A549 (cell line): ENCODE measurements around the gene MTMR6. TPM values are rescaled to one million over a fixed set of nuclear protein-coding genes. Genes with fewer than 3 reads are reported as not detected.

Experiments used
- ATAC-seq, 2 experiments: fragments of 200-7000 bp in 1 of 2; fragments of >200 bp in 1 of 2; cut with Nextera tagmentation in 1 of 2; cut with Tn5 transposase in 1 of 2; 3 replicates each; pipeline versions ENCODE4 v1.8.0 to v1.9.1; 2018 to 2020; ENCODE audit warnings: mild to moderate bottlenecking in 1 of 2, moderate library complexity in 1 of 2
- CTCF ChIA-PET: fragments of 300-600 bp; sonication (Branson Sonifier 250); formaldehyde crosslinking; extraction: SDS; loops from one replicate; lab custom pipeline; 2021; ENCODE audit warnings: antibody characterized with exemption, inconsistent platforms; lab: Yijun Ruan, JAX
- POLR2A ChIA-PET: fragments of 350-600 bp; formaldehyde crosslinking; extraction: SDS; loops from one replicate; lab custom pipeline; 2021; ENCODE audit warnings: antibody characterized with exemption, inconsistent platforms; lab: Yijun Ruan, JAX
- DNase-seq, 2 experiments: peaks; one replicate each; pipeline versions ENCODE4 v3.0.0 to v3.0.0-alpha.2; 2011 to 2016; ENCODE audit warnings: low read depth in 1 of 2, low spot score in 1 of 2
- FAIRE-seq: peaks from 2 replicates; lab custom pipeline; 2011; peaks lifted over from hg19 to GRCh38; lab: Jason Lieb, UNC
- H3K27ac ChIP-seq, 2 experiments: fragments of >200 bp; sonication (Bioruptor Twin); formaldehyde crosslinking; 3 replicates each; pipeline ENCODE4 v1.5.1; 2016 to 2017
- H3K4me1 ChIP-seq: fragments of >200 bp; sonication (Bioruptor Twin); formaldehyde crosslinking; 3 replicates; pipeline ENCODE4 v1.6.1; 2016
- H3K4me2 ChIP-seq: fragments of >200 bp; sonication (Bioruptor Twin); formaldehyde crosslinking; 3 replicates; pipeline ENCODE4 v1.6.1; 2016
- H3K4me3 ChIP-seq: fragments of >200 bp; sonication (Bioruptor Twin); formaldehyde crosslinking; 3 replicates; pipeline ENCODE4 v1.5.1; 2016
- H3K9me3 ChIP-seq: fragments of >200 bp; sonication (Bioruptor Twin); formaldehyde crosslinking; 3 replicates; pipeline ENCODE4 v1.6.1; 2016
- CBX8 ChIP-seq: fragments of 200-600 bp; sonication (generic); IDR thresholded peaks from 2 replicates; pipeline ENCODE4 v1.6.1; 2016
- EHF ChIP-seq: fragments of 250-450 bp; sonication (Bioruptor Pico); IDR thresholded peaks from 2 replicates; pipeline ENCODE4 v1.5.0; 2020; ENCODE audit warnings: mild to moderate bottlenecking
- EHMT2 ChIP-seq: fragments of 200-600 bp; sonication (generic); IDR thresholded peaks from 2 replicates; pipeline ENCODE4 v1.6.1; 2016; ENCODE audit warnings: antibody characterized with exemption, low read depth, mild to moderate bottlenecking, moderate library complexity
- EP300 ChIP-seq, 2 experiments: fragments of >200 bp; sonication (Bioruptor Twin); formaldehyde crosslinking; IDR thresholded peaks; 2 replicates in 1 of 2; 3 replicates in 1 of 2; pipeline ENCODE4 v1.6.1; 2016 to 2017
- FOSB ChIP-seq: fragments of 250-450 bp; sonication (Bioruptor Pico); IDR thresholded peaks from 2 replicates; pipeline ENCODE4 v1.5.0; 2020; ENCODE audit warnings: mild to moderate bottlenecking, moderate library complexity
- FOSL2 ChIP-seq, 2 experiments: fragments of 450-650 bp in 1 of 2; fragments of >200 bp in 1 of 2; sonication (Bioruptor Twin) in 1 of 2; formaldehyde crosslinking; IDR thresholded peaks; 2 replicates each; pipeline versions ENCODE4 v1.5.0 to v1.6.1; 2016 to 2020; ENCODE audit warnings: mild to moderate bottlenecking in 1 of 2, moderate library complexity in 1 of 2
- HDAC2 ChIP-seq: fragments of 200-600 bp; sonication (generic); IDR thresholded peaks from 2 replicates; pipeline ENCODE4 v1.6.1; 2016
- HEYL ChIP-seq: fragments of 250-450 bp; sonication (Bioruptor Pico); IDR thresholded peaks from 2 replicates; pipeline ENCODE4 v1.8.0; 2021; ENCODE audit warnings: mild to moderate bottlenecking, moderate library complexity
- HOXB13 ChIP-seq: fragments of 250-450 bp; sonication (Bioruptor Pico); IDR thresholded peaks from 2 replicates; pipeline ENCODE4 v1.5.0; 2020; ENCODE audit warnings: low read depth, mild to moderate bottlenecking, moderate library complexity
- JUNB ChIP-seq: fragments of >200 bp; sonication (Bioruptor Twin); formaldehyde crosslinking; IDR thresholded peaks from 2 replicates; pipeline ENCODE4 v1.6.1; 2016
- KDM1A ChIP-seq: fragments of 200-600 bp; sonication (generic); IDR thresholded peaks from 2 replicates; pipeline ENCODE4 v1.6.1; 2016; ENCODE audit warnings: low read depth, mild to moderate bottlenecking
- KDM5A ChIP-seq: fragments of 200-600 bp; sonication (generic); IDR thresholded peaks from 2 replicates; pipeline ENCODE4 v1.6.1; 2016; ENCODE audit warnings: antibody characterized with exemption, mild to moderate bottlenecking
- MAZ ChIP-seq: fragments of 150-350 bp; IDR thresholded peaks from 2 replicates; pipeline ENCODE4 v1.6.1; 2014; ENCODE audit warnings: antibody characterized with exemption, low read depth, low read length, borderline replicate concordance
- MYC ChIP-seq: IDR thresholded peaks from 2 replicates; pipeline ENCODE4 v1.6.1; 2012; ENCODE audit warnings: mild to moderate bottlenecking, inconsistent platforms, low read length, improper control_type of control experiment, borderline replicate concordance
- NPAS2 ChIP-seq: fragments of 250-450 bp; sonication (Bioruptor Pico); IDR thresholded peaks from 2 replicates; pipeline ENCODE4 v1.8.0; 2022; ENCODE audit warnings: mild to moderate bottlenecking, moderate library complexity, borderline replicate concordance
- NR3C1 ChIP-seq: fragments of >200 bp; sonication (Bioruptor Twin); formaldehyde crosslinking; IDR thresholded peaks from 3 replicates; pipeline ENCODE4 v1.6.1; 2017
- PHF8 ChIP-seq: fragments of 200-600 bp; sonication (generic); IDR thresholded peaks from 2 replicates; pipeline ENCODE4 v1.6.1; 2016; ENCODE audit warnings: low read depth, mild to moderate bottlenecking, antibody characterized with exemption, moderate library complexity, borderline replicate concordance
- POLR2A ChIP-seq: IDR thresholded peaks from 2 replicates; pipeline ENCODE4 v1.6.1; 2012; ENCODE audit warnings: mild to moderate bottlenecking, low read length
- RFX5 ChIP-seq: fragments of 450-650 bp; IDR thresholded peaks from 2 replicates; pipeline ENCODE4 v1.7.1; 2014; ENCODE audit warnings: antibody characterized with exemption, mild to moderate bottlenecking, moderate library complexity
- RNF2 ChIP-seq: fragments of 200-600 bp; sonication (generic); IDR thresholded peaks from 2 replicates; pipeline ENCODE4 v1.6.1; 2016; ENCODE audit warnings: low read depth, mild to moderate bottlenecking, antibody characterized with exemption, moderate library complexity, borderline replicate concordance
- SMC3 ChIP-seq: fragments of >200 bp; sonication (Bioruptor Twin); formaldehyde crosslinking; IDR thresholded peaks from 3 replicates; pipeline ENCODE4 v1.6.1; 2018; ENCODE audit warnings: inconsistent platforms
- SREBF2 ChIP-seq: fragments of 450-650 bp; IDR thresholded peaks from 2 replicates; pipeline ENCODE4 v1.6.1; 2014; ENCODE audit warnings: mild to moderate bottlenecking, moderate library complexity
- ZC3H11A ChIP-seq: fragments of 450-650 bp; IDR thresholded peaks from 2 replicates; pipeline ENCODE4 v1.6.1; 2014; ENCODE audit warnings: antibody characterized with exemption, mild to moderate bottlenecking
- ZFP36 ChIP-seq: fragments of 450-650 bp; IDR thresholded peaks from 2 replicates; pipeline ENCODE4 v1.6.1; 2014; ENCODE audit warnings: borderline replicate concordance; ENCODE audit not compliant: partially characterized antibody
- ZNF302 ChIP-seq: fragments of 250-450 bp; sonication (Bioruptor Pico); IDR thresholded peaks from 2 replicates; pipeline ENCODE4 v1.9.0; 2021; ENCODE audit warnings: inconsistent platforms, mild to moderate bottlenecking, moderate library complexity
- ZSCAN20 ChIP-seq: fragments of 250-450 bp; sonication (Bioruptor Pico); IDR thresholded peaks from 2 replicates; pipeline ENCODE4 v1.8.0; 2022; ENCODE audit warnings: mild to moderate bottlenecking, moderate library complexity
- WGBS: methylation state at CpG from one replicate; pipeline ENCODE4 v1.1.6; 2017; ENCODE audit errors: missing lambda C conversion rate; 5-methylcytosine and 5-hydroxymethylcytosine counted together
- polyA plus RNA-seq, 4 experiments: library from polyadenylated mRNA; depleted of rRNA in 3 of 4; stranded (reverse); fragments of >200 nt; fragmentation: RNase III in 1 of 4; extraction: RNeasy Plus Mini Kit Qiagen cat#74134 plus additional on column Dnase treatment in 1 of 4; gene quantifications; 2 replicates in 3 of 4; 3 replicates in 1 of 4; pipeline ENCODE4 v1.2.3, GENCODE V29; 2011 to 2017
- TF ChIP-seq, protein P1 (sequence below): fragments of 250-450 bp; sonication (Bioruptor Pico); IDR thresholded peaks from 2 replicates; pipeline ENCODE4 v1.5.0; 2020; ENCODE audit warnings: low read depth, mild to moderate bottlenecking, moderate library complexity
- TF ChIP-seq, protein P2 (sequence below): IDR thresholded peaks from 2 replicates; pipeline ENCODE4 v1.6.1; 2012; ENCODE audit warnings: low read depth, borderline replicate concordance
- TF ChIP-seq, protein P3 (sequence below): fragments of >200 bp; sonication (Bioruptor Twin); formaldehyde crosslinking; IDR thresholded peaks from 3 replicates; pipeline ENCODE4 v1.5.1; 2016
- TF ChIP-seq, protein P4 (sequence below): fragments of 450-650 bp; IDR thresholded peaks from 2 replicates; pipeline ENCODE4 v1.6.1; 2014; ENCODE audit warnings: antibody characterized with exemption

The MTMR6 gene
- polyA plus RNA-seq, 2 of the 4 experiments (the other 2 are of a cell fraction) = 8.8 to 22.4 TPM

DNA sequence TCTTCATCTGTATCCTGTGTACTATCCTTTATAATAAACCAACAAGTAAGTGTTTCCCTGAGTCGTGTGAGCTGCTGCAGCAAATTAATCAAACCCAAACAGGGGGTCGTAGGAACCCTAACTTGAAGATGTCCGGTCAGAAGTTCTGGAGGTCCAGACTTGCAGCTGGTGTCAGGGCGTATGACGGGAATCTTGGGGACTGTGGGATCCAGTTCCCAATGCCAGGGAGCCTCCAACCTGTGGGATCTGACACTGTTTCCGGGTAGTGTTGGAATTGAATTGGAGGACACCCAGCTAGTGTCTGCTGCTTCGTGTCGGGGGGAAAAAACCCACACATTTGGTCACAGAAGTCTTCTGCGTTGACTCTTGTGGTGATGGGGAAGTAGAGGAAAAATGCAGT is 63.1 kb downstream of the MTMR6 start:
- CTCF ChIA-PET = interaction anchor here (1.2 kb wide), 1 partner anchor 9 kb away, joined by 5 read pairs; no protein-coding TSS in a partner anchor
- DNase-seq = no peak
- no peaks in the 10 kb centered on the region for H3K4me1 ChIP-seq
- no peaks in the 10 kb centered on the region for H3K9me3 ChIP-seq
- no peak overlapping the region for H3K4me3 ChIP-seq
- no peak overlapping the region for H3K27ac ChIP-seq
- POLR2A ChIA-PET = no interaction called here
- no peak for FAIRE-seq
- no peak for ATAC-seq
- TF ChIP-seq POLR2A (no peak), JUNB (no peak), RNF2 (no peak), FOSB (CRISPR knock-in tag) (no peak), SMC3 (no peak), ZC3H11A (no peak), HDAC2 (no peak), SREBF2 (no peak), MAZ (no peak), MYC (no peak), KDM5A (no peak), ZNF302 (CRISPR knock-in tag) (no peak), ZFP36 (no peak)
- TF ChIP-seq, protein P1, sequence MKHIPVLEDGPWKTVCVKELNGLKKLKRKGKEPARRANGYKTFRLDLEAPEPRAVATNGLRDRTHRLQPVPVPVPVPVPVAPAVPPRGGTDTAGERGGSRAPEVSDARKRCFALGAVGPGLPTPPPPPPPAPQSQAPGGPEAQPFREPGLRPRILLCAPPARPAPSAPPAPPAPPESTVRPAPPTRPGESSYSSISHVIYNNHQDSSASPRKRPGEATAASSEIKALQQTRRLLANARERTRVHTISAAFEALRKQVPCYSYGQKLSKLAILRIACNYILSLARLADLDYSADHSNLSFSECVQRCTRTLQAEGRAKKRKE (CRISPR knock-in tag) = no peak
- TF ChIP-seq, protein P2, sequence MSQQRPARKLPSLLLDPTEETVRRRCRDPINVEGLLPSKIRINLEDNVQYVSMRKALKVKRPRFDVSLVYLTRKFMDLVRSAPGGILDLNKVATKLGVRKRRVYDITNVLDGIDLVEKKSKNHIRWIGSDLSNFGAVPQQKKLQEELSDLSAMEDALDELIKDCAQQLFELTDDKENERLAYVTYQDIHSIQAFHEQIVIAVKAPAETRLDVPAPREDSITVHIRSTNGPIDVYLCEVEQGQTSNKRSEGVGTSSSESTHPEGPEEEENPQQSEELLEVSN = no peak
- TF ChIP-seq, protein P3, sequence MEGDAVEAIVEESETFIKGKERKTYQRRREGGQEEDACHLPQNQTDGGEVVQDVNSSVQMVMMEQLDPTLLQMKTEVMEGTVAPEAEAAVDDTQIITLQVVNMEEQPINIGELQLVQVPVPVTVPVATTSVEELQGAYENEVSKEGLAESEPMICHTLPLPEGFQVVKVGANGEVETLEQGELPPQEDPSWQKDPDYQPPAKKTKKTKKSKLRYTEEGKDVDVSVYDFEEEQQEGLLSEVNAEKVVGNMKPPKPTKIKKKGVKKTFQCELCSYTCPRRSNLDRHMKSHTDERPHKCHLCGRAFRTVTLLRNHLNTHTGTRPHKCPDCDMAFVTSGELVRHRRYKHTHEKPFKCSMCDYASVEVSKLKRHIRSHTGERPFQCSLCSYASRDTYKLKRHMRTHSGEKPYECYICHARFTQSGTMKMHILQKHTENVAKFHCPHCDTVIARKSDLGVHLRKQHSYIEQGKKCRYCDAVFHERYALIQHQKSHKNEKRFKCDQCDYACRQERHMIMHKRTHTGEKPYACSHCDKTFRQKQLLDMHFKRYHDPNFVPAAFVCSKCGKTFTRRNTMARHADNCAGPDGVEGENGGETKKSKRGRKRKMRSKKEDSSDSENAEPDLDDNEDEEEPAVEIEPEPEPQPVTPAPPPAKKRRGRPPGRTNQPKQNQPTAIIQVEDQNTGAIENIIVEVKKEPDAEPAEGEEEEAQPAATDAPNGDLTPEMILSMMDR = no peak
- 52% methylated on average over 9 of the region's 9 CpGs for WGBS
- H3K4me2 ChIP-seq = no peak overlapping the region

DNA sequence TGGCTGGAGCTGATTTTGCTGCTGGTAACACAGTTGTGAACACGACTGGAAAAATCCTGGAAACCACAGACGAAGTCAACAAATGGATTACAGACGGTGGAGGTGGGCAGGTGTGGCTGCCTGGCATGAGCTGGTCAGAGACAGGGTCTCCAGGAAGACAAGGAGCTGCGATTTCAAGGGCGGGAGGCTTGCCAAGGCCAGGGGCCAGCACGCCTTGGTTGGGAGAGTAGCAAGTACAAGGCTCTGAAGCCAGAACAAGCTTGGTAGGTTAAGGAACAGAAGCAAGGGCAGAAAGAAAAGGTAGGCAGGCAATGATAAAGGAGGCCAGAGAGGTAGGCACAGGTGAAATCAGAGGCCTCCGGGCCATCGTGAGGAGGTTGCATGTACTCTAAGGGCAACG is 64.5 kb downstream of the MTMR6 start:
- H3K4me2 ChIP-seq = no peak overlapping the region
- H3K9me3 ChIP-seq = no peaks in the 10 kb centered on the region
- CTCF ChIA-PET = no interaction called here
- ATAC-seq (no peak), DNase-seq (no peak), FAIRE-seq (no peak)
- WGBS = 41% methylated on average over 9 of the region's 9 CpGs
- no peak overlapping the region for H3K27ac ChIP-seq
- no peak for TF ChIP-seq PHF8
- TF ChIP-seq, protein P4, sequence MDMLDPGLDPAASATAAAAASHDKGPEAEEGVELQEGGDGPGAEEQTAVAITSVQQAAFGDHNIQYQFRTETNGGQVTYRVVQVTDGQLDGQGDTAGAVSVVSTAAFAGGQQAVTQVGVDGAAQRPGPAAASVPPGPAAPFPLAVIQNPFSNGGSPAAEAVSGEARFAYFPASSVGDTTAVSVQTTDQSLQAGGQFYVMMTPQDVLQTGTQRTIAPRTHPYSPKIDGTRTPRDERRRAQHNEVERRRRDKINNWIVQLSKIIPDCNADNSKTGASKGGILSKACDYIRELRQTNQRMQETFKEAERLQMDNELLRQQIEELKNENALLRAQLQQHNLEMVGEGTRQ = no peak
- TF ChIP-seq ZFP36 = no peak
- no peak for TF ChIP-seq FOSB (CRISPR knock-in tag)
- TF ChIP-seq EHF (CRISPR knock-in tag) = no peak
- no peak for TF ChIP-seq ZSCAN20 (CRISPR knock-in tag)
- TF ChIP-seq NPAS2 (CRISPR knock-in tag) = no peak
- TF ChIP-seq HOXB13 (CRISPR knock-in tag) = no peak
- TF ChIP-seq MYC = no peak
- no peak for TF ChIP-seq FOSL2 (IDR thresholded peaks at IDR 0.05)
- no peak for TF ChIP-seq FOSL2 (CRISPR knock-in tag; IDR thresholded peaks at IDR 0.05)
- TF ChIP-seq, protein P2 = no peak
- no peak for TF ChIP-seq RFX5
- TF ChIP-seq HEYL (CRISPR knock-in tag) = no peak
- TF ChIP-seq EP300 (IDR thresholded peaks at IDR 0.05) = no peak
- no peak for TF ChIP-seq KDM1A
- TF ChIP-seq NR3C1 = no peak
- TF ChIP-seq CBX8 = no peak
- TF ChIP-seq EHMT2 = no peak
- TF ChIP-seq ZNF302 (CRISPR knock-in tag) = no peak
- no peak overlapping the region for H3K4me3 ChIP-seq
- POLR2A ChIA-PET = no interaction called here
- H3K4me1 ChIP-seq = no peaks in the 10 kb centered on the region
